OCI-M2 (cell line): ENCODE measurements around the gene BPHL.
"Not testable (repeated sequence)": the region's sequence is repeated elsewhere in the genome, so short reads cannot be mapped to it uniquely, and the experiment has no call there.

Experiments
- DNase-seq: peaks from one replicate; lab custom pipeline; 2025; ENCODE audit not compliant: unreplicated experiment; lab: John Stamatoyannopoulos, UW

The BPHL gene

GRCh38 chr6:3120765-3121089 lies 2.2 kb downstream of the BPHL start:
- DNase-seq = no peak

- no peak for DNase-seq
Observed at GRCh38 chr6:3122823-3123182, 4.3 kb downstream of the BPHL start.

GRCh38 chr6:3124667-3125066 lies 6.2 kb downstream of the BPHL start:
- DNase-seq = no peak

DNA sequence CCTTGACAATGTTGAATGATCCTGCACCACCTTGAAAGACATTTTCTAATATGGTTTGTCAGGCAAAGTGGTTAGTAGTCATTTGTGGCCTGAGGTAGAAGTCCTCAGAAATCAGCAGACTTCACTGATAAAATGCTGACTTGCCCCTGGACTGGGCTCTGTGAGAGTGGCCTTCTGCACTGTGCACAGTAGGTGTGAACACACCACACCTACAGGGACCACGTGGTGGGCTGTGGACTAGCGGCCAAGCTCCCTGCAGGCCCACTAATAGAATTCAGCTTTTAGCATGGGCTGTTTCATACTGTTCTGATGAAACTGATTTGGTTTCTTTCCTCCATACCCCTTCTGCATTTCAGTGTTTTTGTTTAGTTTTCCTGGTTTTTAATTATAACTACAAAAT lies 7.3 kb downstream of the BPHL start:
- no peak for DNase-seq

DNA sequence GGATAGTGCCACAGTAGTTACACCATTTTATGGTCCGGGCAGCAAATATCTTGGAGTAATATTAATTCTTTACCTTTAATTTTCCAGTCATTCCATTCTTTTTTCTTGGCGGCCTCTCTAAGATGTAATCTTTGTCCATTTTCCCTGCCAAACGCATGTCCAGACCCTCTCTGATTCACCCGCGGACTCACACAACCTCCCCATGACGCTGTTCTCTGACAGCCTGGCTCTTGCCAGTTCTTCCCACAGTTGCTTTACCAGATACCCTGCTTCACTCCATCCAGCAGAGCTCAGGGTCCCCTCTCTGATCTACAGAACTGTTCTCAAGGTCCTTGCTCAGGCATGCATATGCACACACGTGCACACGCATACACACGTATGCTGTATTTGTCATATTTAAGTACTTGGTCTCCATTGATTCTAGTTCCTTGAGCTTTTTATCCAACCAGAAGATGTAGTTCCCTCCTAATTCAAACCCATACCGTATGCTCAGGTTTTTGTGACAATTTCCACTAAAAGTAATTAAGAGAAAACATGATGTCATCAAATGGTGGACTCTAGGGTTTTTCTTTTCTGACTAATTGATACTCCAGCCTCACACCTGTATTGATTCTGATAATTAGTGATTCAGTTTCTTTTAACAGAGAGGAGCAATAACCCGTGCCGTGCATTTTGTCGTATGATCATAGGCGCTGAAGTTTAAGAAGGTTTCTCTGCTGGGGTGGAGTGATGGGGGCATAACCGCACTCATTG lies 10.0 kb downstream of the BPHL start:
- DNase-seq = no peak

DNA sequence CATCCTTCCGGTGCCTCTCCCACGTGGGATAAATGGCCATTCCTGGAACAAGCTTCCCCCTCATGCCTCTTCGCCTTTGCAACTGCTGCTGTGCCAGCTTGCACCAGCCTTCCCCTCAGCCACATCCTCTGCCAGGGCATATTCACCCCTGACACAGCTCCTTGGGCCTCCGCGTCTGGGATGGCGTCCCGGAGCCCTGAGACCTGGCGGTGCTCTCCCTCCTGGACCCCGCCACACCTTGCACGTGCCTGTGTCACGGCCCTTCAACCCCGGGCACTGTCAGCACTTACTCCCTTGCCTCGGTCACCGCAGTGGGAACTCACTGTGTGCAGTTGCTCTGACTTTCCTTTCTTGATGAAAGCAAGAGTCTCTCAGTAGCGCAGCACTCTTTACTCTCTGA lies 13.2 kb downstream of the BPHL start:
- no peak for DNase-seq

GRCh38 chr6:3133515-3133914 lies 15.0 kb downstream of the BPHL start:
- DNase-seq = no peak

- no peak for DNase-seq
Observed at GRCh38 chr6:3135668-3136291, 17.3 kb downstream of the BPHL start.

DNA sequence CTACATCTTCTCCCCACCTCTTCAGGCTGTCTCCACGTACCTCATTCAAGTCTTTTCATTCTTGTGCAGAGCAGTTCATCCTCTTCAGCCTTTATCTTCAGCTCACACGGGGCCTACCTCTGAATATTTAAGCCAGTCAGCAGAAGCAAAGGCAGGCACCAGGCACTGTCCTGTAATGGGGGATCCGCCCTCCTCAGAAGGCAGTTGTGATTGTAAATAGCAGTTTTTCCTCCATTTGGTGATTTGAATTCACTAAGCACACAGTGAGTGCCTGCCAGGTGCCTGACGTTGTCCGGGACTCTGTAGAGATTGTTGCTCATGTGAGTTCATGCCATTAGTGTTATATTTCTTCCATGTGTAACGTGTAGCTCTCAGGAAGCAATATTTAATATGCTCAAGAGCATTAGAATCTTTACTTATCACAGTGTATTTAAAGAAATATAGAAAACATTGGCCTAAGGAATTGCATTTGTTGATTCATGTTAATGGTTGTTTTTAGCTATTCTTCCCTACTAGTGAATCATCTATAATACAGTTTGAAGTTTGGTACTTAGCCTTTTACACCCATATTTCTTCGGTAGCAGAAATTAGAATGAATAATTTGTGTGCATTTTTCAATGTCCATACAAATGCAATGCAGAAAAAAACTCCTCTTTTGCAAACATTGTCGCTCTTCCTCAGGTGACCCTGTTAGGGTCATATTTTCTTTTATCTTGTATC lies 17.9 kb downstream of the BPHL start:
- no peak for DNase-seq

DNA sequence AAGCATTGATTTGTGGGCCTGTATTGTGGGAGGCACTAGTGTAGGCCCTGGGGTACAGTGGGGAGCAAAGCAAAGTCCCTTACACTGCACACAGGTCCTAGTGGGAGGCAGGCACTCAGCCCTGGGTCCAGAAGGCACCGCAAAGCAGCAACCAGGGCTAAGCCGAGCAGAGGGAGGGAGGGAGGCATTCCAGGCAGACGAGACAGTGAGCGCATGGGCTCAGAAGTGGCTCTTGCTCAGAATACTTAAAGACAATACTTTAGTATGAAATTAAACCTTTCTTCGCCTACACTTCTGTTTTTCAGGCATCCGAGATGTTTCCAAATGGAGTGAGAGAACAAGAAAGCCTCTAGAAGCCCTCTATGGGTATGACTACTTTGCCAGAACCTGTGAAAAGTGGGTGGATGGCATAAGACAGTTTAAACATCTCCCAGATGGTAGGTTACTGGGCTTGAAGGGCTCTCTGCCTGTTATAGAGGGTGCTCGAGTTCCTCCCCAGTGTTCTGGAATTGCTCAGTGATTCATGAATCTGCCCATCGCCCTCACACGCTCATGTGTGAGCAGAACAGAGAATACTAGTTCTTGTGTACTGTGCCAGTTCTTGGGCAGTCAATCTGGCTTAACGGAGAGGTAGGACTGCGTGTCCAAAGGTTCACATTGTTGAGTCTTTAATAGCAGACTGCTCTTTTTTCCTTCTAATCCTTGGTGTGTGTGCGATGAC lies 18.7 kb downstream of the BPHL start:
- no peak for DNase-seq

DNA sequence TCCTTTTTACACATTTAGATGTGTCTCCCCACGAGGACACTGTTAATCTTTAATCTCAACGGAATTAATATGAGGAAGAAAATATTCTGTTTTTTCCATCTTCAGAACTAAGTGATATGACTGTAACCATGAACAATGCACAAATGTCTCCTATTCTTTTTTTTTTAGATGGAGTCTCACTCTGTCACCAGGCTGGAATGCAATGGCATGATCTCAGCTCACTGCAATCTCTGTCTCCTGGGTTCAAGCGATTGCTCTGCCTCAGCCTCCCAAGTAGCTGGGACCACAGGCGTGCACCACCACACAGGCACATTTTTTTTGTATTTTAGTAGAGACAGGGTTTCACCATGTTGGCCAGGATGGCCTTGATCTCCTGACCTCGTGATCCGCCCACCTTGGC lies 19.4 kb downstream of the BPHL start:
- not testable (repeated sequence) for DNase-seq

GRCh38 chr6:3138341-3138740 lies 19.8 kb downstream of the BPHL start:
- DNase-seq = no peak

DNA sequence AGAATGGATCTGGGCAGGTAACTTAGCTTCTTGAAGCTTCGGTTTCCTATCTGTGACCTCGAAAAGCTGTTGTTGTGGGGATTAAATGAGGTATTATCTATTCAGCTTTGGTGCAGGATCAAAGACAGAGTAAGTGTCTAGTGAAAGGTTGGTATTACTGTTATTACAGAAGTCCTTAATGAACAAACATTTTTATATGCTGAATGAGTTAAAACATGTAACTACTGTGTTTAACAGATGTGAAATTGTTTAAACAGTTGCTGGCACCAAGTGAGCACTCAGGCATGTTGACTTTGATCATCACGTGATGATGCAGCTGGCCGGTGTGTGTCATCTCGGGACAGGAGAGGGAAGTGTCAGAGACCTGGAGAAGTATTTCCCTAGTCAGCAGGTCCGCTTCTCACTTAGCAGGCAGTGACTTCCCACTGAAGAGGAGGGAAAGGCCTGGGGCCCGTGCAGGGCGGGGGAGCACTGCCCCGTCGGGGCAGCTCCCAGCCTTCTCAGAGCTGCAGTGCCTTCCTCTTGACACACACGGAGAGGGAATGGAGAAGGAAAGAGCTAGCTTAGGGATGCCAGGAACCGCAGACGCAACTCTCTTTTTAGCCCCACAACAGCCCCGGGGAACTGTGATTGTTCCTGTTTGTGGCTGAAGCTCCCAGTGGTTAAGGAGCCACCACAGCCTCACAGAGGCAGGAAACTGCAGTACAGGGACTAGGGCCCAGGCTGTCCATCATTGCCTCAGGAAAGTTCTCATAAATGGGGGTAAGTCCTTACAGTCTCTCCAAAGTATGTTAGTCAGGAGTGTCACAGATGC lies 20.8 kb downstream of the BPHL start:
- DNase-seq = no peak

DNA sequence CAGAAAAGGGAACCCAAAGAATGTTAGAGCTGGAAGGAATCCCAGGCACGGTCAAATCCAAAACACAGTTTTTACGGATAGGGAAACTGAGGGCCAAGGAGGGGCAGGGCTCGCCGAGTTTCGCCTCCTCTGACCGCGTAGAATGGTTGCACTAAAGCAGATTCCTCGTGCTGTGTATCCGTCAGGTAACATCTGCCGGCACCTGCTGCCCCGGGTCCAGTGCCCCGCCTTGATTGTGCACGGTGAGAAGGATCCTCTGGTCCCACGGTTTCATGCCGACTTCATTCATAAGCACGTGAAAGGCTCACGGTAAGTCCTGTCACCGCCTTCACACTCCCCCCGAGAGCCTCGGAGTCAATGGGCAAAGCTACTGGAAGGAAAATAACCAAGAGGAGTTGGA lies 21.7 kb downstream of the BPHL start:
- no peak for DNase-seq

DNA sequence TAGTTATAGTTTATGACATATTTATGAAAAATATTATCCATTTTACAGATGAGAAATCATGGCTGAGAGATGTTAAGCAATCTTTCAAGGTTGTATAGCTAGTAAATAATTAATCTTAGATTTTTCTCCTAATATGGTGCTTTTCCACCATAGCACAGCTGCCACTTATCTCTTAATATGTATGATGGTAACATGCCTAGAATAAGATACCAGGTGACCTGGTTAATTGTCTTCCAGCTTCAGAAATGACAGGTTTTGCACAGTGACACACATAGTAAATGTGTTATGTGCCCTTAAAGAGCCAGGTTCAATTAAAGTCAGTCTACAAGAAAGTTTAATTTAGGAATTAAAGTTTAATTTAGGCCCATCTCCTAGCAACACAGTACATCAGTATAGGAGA lies 24.0 kb downstream of the BPHL start:
- no peak for DNase-seq

- no peak for DNase-seq
Observed at GRCh38 chr6:3143158-3143557, 24.6 kb downstream of the BPHL start.

GRCh38 chr6:3144571-3144970 lies 26.1 kb downstream of the BPHL start:
- DNase-seq = no peak

- no peak for DNase-seq
Observed at GRCh38 chr6:3147914-3148757, 29.6 kb downstream of the BPHL start.

GRCh38 chr6:3151691-3152090 lies 33.2 kb downstream of the BPHL start:
- no peak for DNase-seq

DNA sequence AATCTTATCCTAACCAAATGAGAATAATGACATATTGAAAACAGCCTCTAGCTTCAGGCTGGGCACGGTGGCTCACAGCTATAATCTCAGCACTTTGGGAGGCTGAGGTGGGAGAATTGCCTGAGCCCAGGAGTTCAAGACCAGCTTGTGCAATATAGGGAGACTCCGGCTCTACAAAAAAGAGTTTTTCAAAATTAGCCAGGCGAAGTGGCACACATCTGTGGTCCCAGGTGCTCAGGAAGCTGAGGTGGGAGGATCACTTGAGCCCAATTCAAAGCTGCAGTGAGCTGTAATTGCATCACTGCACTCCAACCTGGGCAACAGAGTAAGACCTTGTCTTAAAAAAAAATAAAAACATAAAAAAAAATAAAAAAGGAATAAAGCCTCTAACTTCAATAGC lies 34.2 kb downstream of the BPHL start:
- DNase-seq = no peak
